ENCODE data around the gene PRKCD.

PRKCD gene

GRCh38 chr3:53180305-53181023, 19.5 kb downstream of the PRKCD start:
- no peak overlapping the region for H3K4me3 ChIP-seq (ENCODE audit: low read depth, low read length)
- TF ChIP-seq, protein P1, sequence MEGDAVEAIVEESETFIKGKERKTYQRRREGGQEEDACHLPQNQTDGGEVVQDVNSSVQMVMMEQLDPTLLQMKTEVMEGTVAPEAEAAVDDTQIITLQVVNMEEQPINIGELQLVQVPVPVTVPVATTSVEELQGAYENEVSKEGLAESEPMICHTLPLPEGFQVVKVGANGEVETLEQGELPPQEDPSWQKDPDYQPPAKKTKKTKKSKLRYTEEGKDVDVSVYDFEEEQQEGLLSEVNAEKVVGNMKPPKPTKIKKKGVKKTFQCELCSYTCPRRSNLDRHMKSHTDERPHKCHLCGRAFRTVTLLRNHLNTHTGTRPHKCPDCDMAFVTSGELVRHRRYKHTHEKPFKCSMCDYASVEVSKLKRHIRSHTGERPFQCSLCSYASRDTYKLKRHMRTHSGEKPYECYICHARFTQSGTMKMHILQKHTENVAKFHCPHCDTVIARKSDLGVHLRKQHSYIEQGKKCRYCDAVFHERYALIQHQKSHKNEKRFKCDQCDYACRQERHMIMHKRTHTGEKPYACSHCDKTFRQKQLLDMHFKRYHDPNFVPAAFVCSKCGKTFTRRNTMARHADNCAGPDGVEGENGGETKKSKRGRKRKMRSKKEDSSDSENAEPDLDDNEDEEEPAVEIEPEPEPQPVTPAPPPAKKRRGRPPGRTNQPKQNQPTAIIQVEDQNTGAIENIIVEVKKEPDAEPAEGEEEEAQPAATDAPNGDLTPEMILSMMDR (IDR thresholded peaks at IDR 0.05; ENCODE audit: control insufficient read depth, extremely low read depth, insufficient read depth), result no peak
- no peak for DNase-seq (ENCODE audit: low read depth)

DNA sequence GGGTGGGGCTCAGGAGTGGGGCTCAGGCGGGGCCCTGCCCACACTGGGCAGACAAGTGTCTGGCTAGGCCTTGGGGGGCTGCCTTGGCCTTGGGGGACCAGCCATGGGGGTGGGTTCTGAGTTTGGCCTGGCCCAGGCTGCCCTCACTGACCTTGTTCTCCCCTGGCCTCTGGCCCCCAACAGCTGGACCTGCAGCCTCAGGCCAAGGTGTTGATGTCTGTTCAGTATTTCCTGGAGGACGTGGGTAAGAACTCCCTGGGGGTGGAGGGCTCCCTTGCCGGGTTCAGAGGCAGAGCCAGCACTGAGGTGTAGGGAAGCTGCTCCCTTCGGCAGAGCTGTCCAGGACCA, 20.0 kb downstream of the PRKCD start:
- DNase-seq (ENCODE audit: low read depth), result no peak
- H3K4me3 ChIP-seq (ENCODE audit: low read depth, low read length), result no peak overlapping the region
- TF ChIP-seq, protein P1 (IDR thresholded peaks at IDR 0.05; ENCODE audit: control insufficient read depth, extremely low read depth, insufficient read depth), result no peak

DNA sequence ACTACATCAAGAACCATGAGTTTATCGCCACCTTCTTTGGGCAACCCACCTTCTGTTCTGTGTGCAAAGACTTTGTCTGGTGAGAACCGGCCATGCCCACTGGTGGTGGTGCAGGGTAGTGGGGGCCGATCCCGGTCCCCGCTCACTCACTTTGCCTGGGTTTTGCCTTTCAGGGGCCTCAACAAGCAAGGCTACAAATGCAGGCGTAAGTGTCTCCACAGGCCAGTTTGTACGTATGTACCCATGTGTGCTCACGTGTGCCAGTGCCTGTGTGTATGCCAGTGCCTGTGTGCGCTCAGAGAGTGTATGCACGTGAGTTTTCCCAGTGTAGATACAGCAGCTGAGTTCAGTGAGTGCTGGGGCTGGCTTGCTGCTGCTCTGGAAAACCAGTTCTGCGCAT, 20.5 kb downstream of the PRKCD start:
- TF ChIP-seq, protein P1 (IDR thresholded peaks at IDR 0.05; ENCODE audit: control insufficient read depth, extremely low read depth, insufficient read depth), result no peak
- H3K4me3 ChIP-seq (ENCODE audit: low read depth, low read length), result no peak overlapping the region
- no peak for DNase-seq (ENCODE audit: low read depth)

DNA sequence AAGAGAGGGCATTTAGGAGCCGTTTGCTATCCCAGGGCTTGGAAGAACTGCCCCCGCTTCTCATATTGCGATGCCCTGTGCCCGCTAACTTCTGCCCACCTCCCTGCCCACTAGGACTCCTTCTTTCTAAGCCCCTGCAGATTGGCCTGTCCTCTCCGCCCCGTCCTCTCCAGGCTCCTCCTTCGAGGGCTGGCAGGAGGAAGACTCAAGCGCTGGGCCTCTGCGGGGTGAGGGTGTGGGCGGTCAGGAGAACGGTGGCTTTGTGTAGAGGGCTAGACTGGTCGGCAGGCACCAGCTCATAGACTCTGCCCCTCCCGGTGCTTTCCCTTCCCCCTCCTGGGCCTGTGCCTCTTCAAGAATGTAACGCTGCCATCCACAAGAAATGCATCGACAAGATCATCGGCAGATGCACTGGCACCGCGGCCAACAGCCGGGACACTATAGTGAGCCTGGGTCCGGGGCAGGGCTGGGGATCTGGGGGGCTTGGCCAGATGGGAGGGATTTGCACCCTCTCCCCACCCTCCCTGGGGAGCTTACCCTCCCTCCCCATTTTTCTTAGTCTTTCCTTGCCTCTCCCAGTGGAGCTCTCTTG, 21.9 kb downstream of the PRKCD start:
- TF ChIP-seq, protein P1 (IDR thresholded peaks at IDR 0.05; ENCODE audit: control insufficient read depth, extremely low read depth, insufficient read depth), result no peak
- H3K4me3 ChIP-seq (ENCODE audit: low read depth, low read length), result no peak overlapping the region
- no peak for DNase-seq (ENCODE audit: low read depth)

GRCh38 chr3:53183514-53183913, 22.5 kb downstream of the PRKCD start:
- TF ChIP-seq, protein P1 (IDR thresholded peaks at IDR 0.05; ENCODE audit: control insufficient read depth, extremely low read depth, insufficient read depth), result no peak
- no peak overlapping the region for H3K4me3 ChIP-seq (ENCODE audit: low read depth, low read length)
- no peak for DNase-seq (ENCODE audit: low read depth)

DNA sequence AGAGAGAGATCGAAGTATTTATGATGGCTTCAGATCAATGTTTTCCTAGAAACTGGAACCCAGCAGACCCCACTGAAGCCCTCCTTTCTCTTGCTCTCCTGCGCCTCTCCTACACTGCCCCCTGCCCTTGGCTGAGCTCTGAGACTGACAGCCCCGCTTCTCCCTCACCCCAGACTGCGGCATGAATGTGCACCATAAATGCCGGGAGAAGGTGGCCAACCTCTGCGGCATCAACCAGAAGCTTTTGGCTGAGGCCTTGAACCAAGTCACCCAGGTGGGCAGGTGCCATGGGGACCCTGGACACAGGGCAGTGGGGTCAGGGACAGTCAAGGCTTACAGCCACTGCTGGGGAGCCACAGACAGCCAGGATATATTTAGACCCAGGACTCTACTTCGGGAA, 23.7 kb downstream of the PRKCD start:
- TF ChIP-seq, protein P1 (IDR thresholded peaks at IDR 0.05; ENCODE audit: control insufficient read depth, extremely low read depth, insufficient read depth), result no peak
- H3K4me3 ChIP-seq (ENCODE audit: low read depth, low read length), result no peak overlapping the region
- DNase-seq (ENCODE audit: low read depth), result no peak
